Activated CD8-positive, alpha-beta T cell treated with anti-CD3 and anti-CD28 coated beads, Interleukin-2, amount 10 ng/mL, durations not matched to agents 7 days and 5 days (primary cell): ENCODE data around the gene METTL22. TPM values are rescaled to one million over a fixed set of nuclear protein-coding genes. Genes with fewer than 3 reads are reported as not detected.

Experiments used
- ATAC-seq: fragments of 150-1000 bp; cut with Tn5 transposase; one replicate; pipeline ENCODE4 v1.10.0; 2021; ENCODE audit warnings: moderate library complexity
- CTCF ChIA-PET: fragments of 350-600 bp; sonication (Branson Sonifier 250); formaldehyde crosslinking; loops from one replicate; lab custom pipeline; 2021; ENCODE audit warnings: antibody characterized with exemption; lab: Charles Lee
- POLR2A ChIA-PET: fragments of 350-600 bp; sonication (Branson Sonifier 250); formaldehyde crosslinking; loops from one replicate; lab custom pipeline; 2021; ENCODE audit warnings: antibody characterized with exemption; lab: Charles Lee
- DNase-seq: peaks from one replicate; pipeline ENCODE4 v3.0.0-alpha.2; 2020
- H3K27ac Mint-ChIP-seq: one replicate; pipeline ENCODE4 v1.8.0; 2021; ENCODE audit warnings: mild to moderate bottlenecking, mixed read lengths
- H3K27me3 Mint-ChIP-seq: one replicate; pipeline ENCODE4 v1.8.0; 2021; ENCODE audit warnings: low read depth, mixed read lengths
- H3K36me3 Mint-ChIP-seq: one replicate; pipeline ENCODE4 v1.8.0; 2021; ENCODE audit warnings: low read depth, mixed read lengths
- H3K4me1 Mint-ChIP-seq: one replicate; pipeline ENCODE4 v1.8.0; 2021; ENCODE audit warnings: low read depth, mixed read lengths
- H3K4me3 Mint-ChIP-seq: one replicate; pipeline ENCODE4 v1.8.0; 2021; ENCODE audit warnings: mild to moderate bottlenecking, mixed read lengths
- H3K9me3 Mint-ChIP-seq: one replicate; pipeline ENCODE4 v1.8.0; 2022; ENCODE audit warnings: mixed read lengths; ENCODE audit not compliant: insufficient read depth
- total RNA-seq, 2 experiments: library from RNA; stranded (reverse); gene quantifications; one replicate each; pipeline ENCODE4 v1.2.3, GENCODE V29; 2021

METTL22 gene, protein sequence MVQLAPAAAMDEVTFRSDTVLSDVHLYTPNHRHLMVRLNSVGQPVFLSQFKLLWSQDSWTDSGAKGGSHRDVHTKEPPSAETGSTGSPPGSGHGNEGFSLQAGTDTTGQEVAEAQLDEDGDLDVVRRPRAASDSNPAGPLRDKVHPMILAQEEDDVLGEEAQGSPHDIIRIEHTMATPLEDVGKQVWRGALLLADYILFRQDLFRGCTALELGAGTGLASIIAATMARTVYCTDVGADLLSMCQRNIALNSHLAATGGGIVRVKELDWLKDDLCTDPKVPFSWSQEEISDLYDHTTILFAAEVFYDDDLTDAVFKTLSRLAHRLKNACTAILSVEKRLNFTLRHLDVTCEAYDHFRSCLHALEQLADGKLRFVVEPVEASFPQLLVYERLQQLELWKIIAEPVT
- total RNA-seq = 10 to 100 TPM; 26.7 to 27.4 TPM

GRCh38 chr16:8621572-8622314, at the start of gene METTL22:
TSS of gene METTL22 (plus strand) at chr16:8621698. CDS start at chr16:8625666, 3,968 bp downstream.
- H3K36me3 Mint-ChIP-seq = peaks cover 7% of the 10 kb centered on the region
- CTCF ChIA-PET = interaction anchor here (1.1 to 1.5 kb wide), 3 partner anchors 52 to 55 kb away, joined by 3 to 4 read pairs (median 3); partner anchors contain the start of gene ABAT
- peaks cover 18% of the 10 kb centered on the region for H3K4me1 Mint-ChIP-seq
- POLR2A ChIA-PET = interaction anchor here (1.4 kb wide), 1 partner anchor 247 kb away, joined by 3 read pairs; the partner anchor contains the start of gene CARHSP1
- no peaks in the 10 kb centered on the region for H3K9me3 Mint-ChIP-seq
- H3K4me3 Mint-ChIP-seq = peak within 1 kb of the TSS; percentile 95
- peak; percentile 94 for DNase-seq
- peaks cover 14% of the 10 kb centered on the region for H3K27me3 Mint-ChIP-seq
- peak; percentile 97 for ATAC-seq
- H3K27ac Mint-ChIP-seq = peak within 1 kb of the TSS; percentile 88

DNA sequence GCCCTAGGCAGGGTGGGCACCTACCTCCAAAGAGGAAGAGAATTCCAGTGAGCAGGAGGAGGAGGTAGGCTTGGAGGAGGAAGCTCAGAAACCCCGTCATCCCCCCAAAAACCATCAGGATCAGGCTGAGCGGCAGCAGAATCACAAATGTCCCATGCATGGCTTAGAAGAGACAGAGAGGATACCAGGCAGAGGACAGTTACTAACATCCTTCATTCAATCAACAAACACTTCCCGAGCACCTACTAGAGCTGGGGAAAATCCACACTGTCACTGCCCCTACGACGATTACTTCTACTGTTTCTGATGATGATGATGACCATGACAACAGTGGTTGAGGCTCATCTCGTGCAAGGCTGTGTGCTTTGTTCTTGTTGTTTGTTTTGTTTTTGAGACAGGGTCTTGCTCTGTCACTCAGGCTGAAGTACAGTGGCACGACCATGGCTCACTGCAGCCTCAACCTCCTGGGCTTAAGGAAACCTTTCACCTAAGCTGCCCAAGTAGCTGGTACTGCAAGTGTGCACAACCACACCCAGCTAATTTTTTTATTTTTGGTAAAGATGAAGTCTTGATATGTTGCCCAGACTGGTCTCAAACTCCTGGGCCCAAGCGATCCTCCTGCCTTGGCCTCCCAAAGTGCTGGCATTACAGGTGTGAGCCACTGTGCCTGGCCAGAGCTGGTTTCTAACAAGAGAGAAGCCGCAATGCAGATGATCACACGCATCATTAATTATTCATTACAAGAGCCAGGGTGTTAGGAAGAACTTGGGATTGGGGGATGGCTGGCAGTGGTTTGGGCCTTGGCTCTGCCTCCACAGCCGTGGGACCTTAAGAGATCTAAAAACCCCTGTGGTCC, 49.2 kb upstream of the METTL22 start:
- Mint-ChIP-seq H3K9me3 (no peaks in the 10 kb centered on the region), H3K27ac (no peak overlapping the region), H3K4me3 (no peak overlapping the region), H3K27me3 (peaks cover 5% of the 10 kb centered on the region), H3K36me3 (no peaks in the 10 kb centered on the region), H3K4me1 (peaks cover 9% of the 10 kb centered on the region)
- ATAC-seq (no peak), DNase-seq (no peak)
- ChIA-PET POLR2A (no interaction called here), CTCF (interaction anchor here (0.6 to 3.0 kb wide), 2 partner anchors 10 to 308 kb away, joined by 3 to 9 read pairs; no protein-coding TSS in a partner anchor)

DNA sequence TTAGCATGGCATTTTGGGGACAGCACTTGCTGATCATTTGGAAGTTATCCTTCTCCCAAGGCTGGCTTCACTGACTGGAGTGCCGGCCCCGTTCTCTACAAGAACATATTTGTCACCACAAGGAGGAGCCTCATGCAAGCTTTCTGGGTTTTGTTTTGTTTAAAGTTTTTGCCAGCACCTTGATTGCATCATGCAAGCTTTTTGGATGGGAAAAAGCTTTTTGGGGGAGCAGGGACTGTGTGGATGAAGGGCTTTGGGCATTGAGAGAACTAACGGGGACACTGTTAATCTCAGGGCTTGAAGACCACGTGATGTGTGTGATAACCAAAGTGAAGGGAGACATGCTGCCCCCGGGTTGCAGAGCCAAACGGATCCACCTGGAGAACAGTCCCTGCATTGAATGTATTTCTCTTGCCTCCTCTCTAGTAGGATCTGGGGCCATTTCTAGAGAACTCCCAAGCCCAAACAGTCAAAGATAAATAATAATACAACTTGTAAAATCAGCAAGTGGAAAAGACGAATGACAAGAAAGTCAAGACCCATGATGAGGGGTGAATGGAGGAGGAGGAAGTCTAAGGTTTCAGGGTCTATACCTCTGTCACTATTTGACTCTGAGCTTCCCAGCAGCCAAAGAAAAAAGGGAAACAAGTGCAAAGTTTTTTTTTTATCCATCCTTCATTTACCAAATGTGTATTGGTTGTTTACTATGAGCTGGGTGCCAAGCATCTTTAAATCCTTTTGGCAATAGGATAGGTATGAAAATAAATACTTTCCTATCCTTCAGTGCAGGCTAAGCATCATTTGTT, 48.4 kb upstream of the METTL22 start:
- ChIA-PET CTCF (interaction anchor here (1.4 to 3.0 kb wide), 2 partner anchors 44 to 307 kb away, joined by 3 to 9 read pairs; no protein-coding TSS in a partner anchor), POLR2A (no interaction called here)
- ATAC-seq (no peak), DNase-seq (peak; percentile 32)
- Mint-ChIP-seq H3K27me3 (peaks cover 5% of the 10 kb centered on the region), H3K9me3 (no peaks in the 10 kb centered on the region), H3K4me1 (peaks cover 6% of the 10 kb centered on the region), H3K36me3 (no peaks in the 10 kb centered on the region), H3K4me3 (no peak overlapping the region), H3K27ac (peak overlapping the region; percentile 19)

DNA sequence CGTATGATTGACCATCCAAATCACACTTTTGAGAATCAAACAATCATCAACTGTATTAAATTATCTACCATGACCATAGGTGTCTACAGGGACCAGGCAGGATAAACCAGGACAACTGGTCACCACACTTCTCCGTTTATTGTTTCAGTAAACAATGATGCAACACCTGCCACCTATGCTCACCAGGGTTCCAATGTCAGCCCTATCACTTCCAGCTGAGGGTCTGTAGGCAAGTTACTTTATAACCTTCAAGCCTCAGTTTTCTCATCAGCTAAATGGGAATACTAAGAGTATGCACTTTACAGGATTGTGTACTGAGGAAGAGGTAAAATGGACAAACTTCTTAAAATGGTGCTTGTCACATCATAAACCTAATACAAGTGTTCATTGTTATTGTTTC, 46.1 kb upstream of the METTL22 start:
- peaks cover 5% of the 10 kb centered on the region for H3K27me3 Mint-ChIP-seq
- DNase-seq = no peak
- H3K4me1 Mint-ChIP-seq = peaks cover 6% of the 10 kb centered on the region
- no peaks in the 10 kb centered on the region for H3K36me3 Mint-ChIP-seq
- POLR2A ChIA-PET = no interaction called here
- ATAC-seq = no peak
- CTCF ChIA-PET = interaction anchor here (1.3 kb wide), 2 partner anchors 8 to 234 kb away, joined by 3 read pairs; no protein-coding TSS in a partner anchor
- no peaks in the 10 kb centered on the region for H3K9me3 Mint-ChIP-seq
- H3K27ac Mint-ChIP-seq = no peak overlapping the region
- H3K4me3 Mint-ChIP-seq = no peak overlapping the region

GRCh38 chr16:8576141-8577004, 45.1 kb upstream of the METTL22 start:
- POLR2A ChIA-PET = no interaction called here
- Mint-ChIP-seq H3K9me3 (no peaks in the 10 kb centered on the region), H3K27me3 (peaks cover 5% of the 10 kb centered on the region), H3K27ac (no peak overlapping the region), H3K4me1 (peaks cover 6% of the 10 kb centered on the region), H3K36me3 (no peaks in the 10 kb centered on the region), H3K4me3 (no peak overlapping the region)
- ATAC-seq (no peak), DNase-seq (no peak)
- CTCF ChIA-PET = interaction anchor here (1.3 kb wide), 1 partner anchor 9 kb away, joined by 3 read pairs; no protein-coding TSS in a partner anchor

DNA sequence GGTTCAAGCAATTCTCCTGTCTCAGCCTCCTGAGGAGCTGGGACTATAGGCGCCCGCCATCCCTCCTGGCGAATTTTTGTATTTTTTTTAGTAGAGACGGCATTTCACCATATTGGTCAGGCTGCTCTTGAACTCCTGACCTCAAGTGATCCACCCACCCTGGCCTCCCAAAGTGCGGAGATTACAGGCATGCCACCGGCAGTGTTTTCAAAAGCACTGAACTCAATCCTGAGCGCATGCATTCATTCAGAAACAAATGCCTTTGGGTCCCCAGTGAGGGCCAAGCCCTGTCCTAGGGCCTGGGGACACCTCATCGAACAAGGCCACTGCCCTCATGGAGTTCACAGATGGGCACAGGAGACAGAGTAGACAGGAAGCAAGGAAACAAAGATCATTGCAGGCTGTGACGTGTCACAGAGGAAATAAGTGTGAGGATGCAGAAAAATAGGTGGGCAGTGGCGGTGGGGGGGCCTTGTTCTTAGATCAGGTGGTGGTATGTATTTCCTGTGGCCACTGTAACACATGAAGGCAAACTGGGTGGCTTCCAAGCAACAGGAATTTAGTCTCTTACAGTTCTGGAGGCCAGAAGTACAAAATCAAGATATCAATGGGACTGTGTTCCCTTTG, 43.7 kb upstream of the METTL22 start:
- ChIA-PET CTCF (no interaction called here), POLR2A (no interaction called here)
- H3K4me3 Mint-ChIP-seq = no peak overlapping the region
- ATAC-seq = no peak
- no peaks in the 10 kb centered on the region for H3K36me3 Mint-ChIP-seq
- H3K27me3 Mint-ChIP-seq = peaks cover 5% of the 10 kb centered on the region
- peaks cover 9% of the 10 kb centered on the region for H3K4me1 Mint-ChIP-seq
- DNase-seq = no peak
- no peaks in the 10 kb centered on the region for H3K9me3 Mint-ChIP-seq
- H3K27ac Mint-ChIP-seq = no peak overlapping the region

GRCh38 chr16:8579559-8579958, 41.9 kb upstream of the METTL22 start:
- no peaks in the 10 kb centered on the region for H3K9me3 Mint-ChIP-seq
- H3K27ac Mint-ChIP-seq = no peak overlapping the region
- peaks cover 4% of the 10 kb centered on the region for H3K4me1 Mint-ChIP-seq
- ATAC-seq = no peak
- DNase-seq = no peak
- no peaks in the 10 kb centered on the region for H3K36me3 Mint-ChIP-seq
- POLR2A ChIA-PET = no interaction called here
- H3K4me3 Mint-ChIP-seq = no peak overlapping the region
- CTCF ChIA-PET = no interaction called here
- H3K27me3 Mint-ChIP-seq = peaks cover 6% of the 10 kb centered on the region

- H3K4me1 Mint-ChIP-seq = peaks cover 4% of the 10 kb centered on the region
- DNase-seq = no peak
- H3K27me3 Mint-ChIP-seq = peaks cover 12% of the 10 kb centered on the region
- no peaks in the 10 kb centered on the region for H3K36me3 Mint-ChIP-seq
- no peak overlapping the region for H3K4me3 Mint-ChIP-seq
- no peaks in the 10 kb centered on the region for H3K9me3 Mint-ChIP-seq
- H3K27ac Mint-ChIP-seq = no peak overlapping the region
- no peak for ATAC-seq
- POLR2A ChIA-PET = no interaction called here
- CTCF ChIA-PET = interaction anchor here (0.6 kb wide), 1 partner anchor 10 kb away, joined by 3 read pairs; no protein-coding TSS in a partner anchor
Measured at GRCh38 chr16:8581831-8582580, 39.5 kb upstream of the METTL22 start.

DNA sequence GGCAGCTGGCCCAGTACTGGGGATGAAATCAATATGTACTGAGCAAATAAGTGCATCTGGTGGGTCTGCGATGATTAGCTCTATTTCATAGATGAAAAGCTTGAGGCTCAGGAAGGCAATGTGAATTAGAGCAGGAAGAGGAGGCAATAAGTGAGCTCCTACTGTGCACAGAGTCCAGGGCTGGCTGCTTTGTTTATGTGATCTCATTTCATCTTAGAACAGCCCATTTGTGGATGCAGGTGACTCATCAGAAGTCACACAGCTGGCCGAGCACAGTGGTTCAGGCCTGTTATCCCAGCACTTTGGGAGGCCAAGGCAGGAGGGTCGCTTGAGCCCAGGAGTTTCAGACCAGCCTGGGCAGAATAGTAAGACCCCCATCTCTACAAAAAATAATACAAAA, 38.3 kb upstream of the METTL22 start:
- Mint-ChIP-seq H3K9me3 (no peaks in the 10 kb centered on the region), H3K4me3 (no peak overlapping the region), H3K27me3 (peaks cover 18% of the 10 kb centered on the region), H3K36me3 (no peaks in the 10 kb centered on the region), H3K4me1 (peaks cover 4% of the 10 kb centered on the region), H3K27ac (no peak overlapping the region)
- ChIA-PET CTCF (interaction anchor here (1.1 kb wide), 1 partner anchor 297 kb away, joined by 3 read pairs; no protein-coding TSS in a partner anchor), POLR2A (interaction anchor here (0.9 kb wide), 1 partner anchor 15 kb away, joined by 3 read pairs; no protein-coding TSS in a partner anchor)
- no peak for DNase-seq
- no peak for ATAC-seq
